Liver (tissue), 9 donors: ENCODE results near the gene GLIPR1L1. TPM values are rescaled to one million over a fixed set of nuclear protein-coding genes. Genes with fewer than 3 reads are reported as not detected.

Source experiments
- DNase-seq: peaks from one replicate; pipeline ENCODE4 v3.0.0-alpha.2; 2017; ENCODE audit warnings: low spot score
- H3K27ac ChIP-seq, 2 donors: one replicate each; pipeline ENCODE4 v1.7.0; 2013; ENCODE audit warnings: inconsistent platforms in 2 of 2, low read length in 2 of 2, control low read depth in 1 of 2, low read depth in 1 of 2, mild to moderate bottlenecking in 1 of 2
- H3K27me3 ChIP-seq, 4 donors: one replicate each; pipeline versions ENCODE4 v1.6.1 to v1.7.0; 2013; ENCODE audit warnings: low read length in 3 of 4, inconsistent platforms in 1 of 4, mild to moderate bottlenecking in 1 of 4, moderate library complexity in 1 of 4; ENCODE audit not compliant: control insufficient read depth in 4 of 4, insufficient read depth in 4 of 4
- H3K36me3 ChIP-seq, 4 donors: one replicate each; pipeline versions ENCODE4 v1.6.1 to v1.7.0; 2013; ENCODE audit warnings: low read length in 3 of 4, mild to moderate bottlenecking in 3 of 4, low read depth in 1 of 4, moderate library complexity in 1 of 4; ENCODE audit not compliant: control insufficient read depth in 4 of 4, insufficient read depth in 3 of 4
- H3K4me1 ChIP-seq, 4 donors: one replicate each; pipeline versions ENCODE4 v1.6.1 to v1.7.0; 2013; ENCODE audit warnings: low read length in 3 of 4, mild to moderate bottlenecking in 3 of 4, moderate library complexity in 1 of 4; ENCODE audit not compliant: control insufficient read depth in 4 of 4, insufficient read depth in 4 of 4
- H3K4me3 ChIP-seq, 3 donors: one replicate each; pipeline versions ENCODE4 v1.6.1 to v1.7.0; 2013; ENCODE audit warnings: low read length in 3 of 3, control low read depth in 1 of 3, low read depth in 1 of 3, mild to moderate bottlenecking in 1 of 3
- H3K9ac ChIP-seq, 2 donors: one replicate each; pipeline ENCODE4 v1.7.0; 2013; ENCODE audit warnings: low read length in 2 of 2, mild to moderate bottlenecking in 2 of 2, moderate library complexity in 2 of 2, control low read depth in 1 of 2, low read depth in 1 of 2
- H3K9me3 ChIP-seq, 4 donors: one replicate each; pipeline versions ENCODE4 v1.6.1 to v1.7.0; 2013; ENCODE audit warnings: low read length in 3 of 4; ENCODE audit not compliant: control insufficient read depth in 4 of 4
- ATF3 ChIP-seq: IDR thresholded peaks from 2 replicates; pipeline ENCODE4 v1.6.1; 2016; ENCODE audit warnings: antibody characterized with exemption
- EGR1 ChIP-seq, 2 donors: IDR thresholded peaks; 2 replicates each; pipeline ENCODE4 v1.6.1; 2016 to 2018; ENCODE audit warnings: antibody characterized with exemption in 2 of 2, low read depth in 2 of 2
- FOXA2 ChIP-seq: IDR thresholded peaks from 2 replicates; pipeline ENCODE4 v1.6.1; 2016; ENCODE audit warnings: antibody characterized with exemption
- GABPA ChIP-seq, 2 donors: IDR thresholded peaks in 1 of 2; conservative IDR thresholded peaks in 1 of 2; 2 replicates each; pipeline ENCODE4 v1.6.1; 2016; ENCODE audit warnings: antibody characterized with exemption in 2 of 2, mild to moderate bottlenecking in 1 of 2, moderate library complexity in 1 of 2
- HNF4A ChIP-seq, 2 donors: conservative IDR thresholded peaks; 2 replicates each; pipeline ENCODE4 v1.6.1; 2016; ENCODE audit warnings: antibody characterized with exemption in 2 of 2, mild to moderate bottlenecking in 2 of 2
- JUND ChIP-seq, 2 donors: IDR thresholded peaks; 2 replicates each; pipeline ENCODE4 v1.6.1; 2016; ENCODE audit warnings: antibody characterized with exemption in 2 of 2
- NR2F2 ChIP-seq: IDR thresholded peaks from 2 replicates; pipeline ENCODE4 v1.6.1; 2016; ENCODE audit warnings: antibody characterized with exemption
- RAD21 ChIP-seq, 2 donors: IDR thresholded peaks; 2 replicates each; pipeline ENCODE4 v1.6.1; 2016; ENCODE audit warnings: antibody characterized with exemption in 2 of 2, mild to moderate bottlenecking in 2 of 2
- REST ChIP-seq: IDR thresholded peaks from 2 replicates; pipeline ENCODE4 v1.6.1; 2016; ENCODE audit warnings: antibody characterized with exemption, mild to moderate bottlenecking
- ZBTB33 ChIP-seq: IDR thresholded peaks from 2 replicates; pipeline ENCODE4 v1.6.1; 2016; ENCODE audit warnings: antibody characterized with exemption
- WGBS: extraction: QIAGEN DNeasy Blood & Tissue Kit; methylation state at CpG from one replicate; pipeline ENCODE4 v1.1.7; 2013; 5-methylcytosine and 5-hydroxymethylcytosine counted together
- polyA plus RNA-seq, 2 donors: library from polyadenylated mRNA; stranded (reverse) in 1 of 2; unstranded in 1 of 2; fragments of 200-250 nt in 1 of 2; fragments of >200 nt in 1 of 2; fragmentation: Nextera tagmentation in 1 of 2; extraction: Ambion mirVana in 1 of 2; gene quantifications; one replicate each; pipeline versions ENCODE4 v1.2.1 to v1.2.3, GENCODE V29; 2013 to 2015
- total RNA-seq, 2 donors: library from RNA; depleted of rRNA; stranded (reverse); fragments of >200 nt; gene quantifications; one replicate each; pipeline ENCODE4 v1.2.3, GENCODE V29; 2014
- donor health status: healthy.
- donor health status: healthy.
- donor health status: healthy.
- donor health status: healthy.
- donor health status: healthy.

GLIPR1L1 gene
- total and polyA plus RNA-seq, 4 donors, result not detected

- no peaks in the 10 kb centered on the region for H3K9me3 ChIP-seq
- H3K9ac ChIP-seq, result no peak overlapping the region
- no peak overlapping the region for H3K27ac ChIP-seq
- H3K4me3 ChIP-seq, result no peak overlapping the region
- no peak for DNase-seq
- H3K27me3 ChIP-seq, result no peaks in the 10 kb centered on the region
- H3K4me1 ChIP-seq, result no peaks in the 10 kb centered on the region
- no peaks in the 10 kb centered on the region for H3K36me3 ChIP-seq
- TF ChIP-seq GABPA (IDR thresholded peaks at IDR 0.05 in 1 of 2, conservative IDR thresholded peaks at IDR 0.05 in 1 of 2), result no peak
- no peak for TF ChIP-seq HNF4A (conservative IDR thresholded peaks at IDR 0.05)
- TF ChIP-seq JUND (IDR thresholded peaks at IDR 0.05), result no peak
- TF ChIP-seq NR2F2, result no peak
- TF ChIP-seq REST, result no peak
- TF ChIP-seq EGR1 (IDR thresholded peaks at IDR 0.05; ENCODE audit: low read depth in 2 of 2), result no peak
- no peak for TF ChIP-seq ATF3
Observed at GRCh38 chr12:75315518-75315917, 19.0 kb upstream of the GLIPR1L1 start.

GRCh38 chr12:75317784-75318183 lies 16.7 kb upstream of the GLIPR1L1 start:
- 90% methylated on average over 3 of the region's 3 CpGs for WGBS
- Histone ChIP-seq H3K9me3 (no peaks in the 10 kb centered on the region), H3K27ac (no peak overlapping the region), H3K9ac (no peak overlapping the region), H3K4me1 (no peaks in the 10 kb centered on the region), H3K4me3 (no peak overlapping the region), H3K27me3 (no peaks in the 10 kb centered on the region), H3K36me3 (no peaks in the 10 kb centered on the region)
- TF ChIP-seq GABPA (IDR thresholded peaks at IDR 0.05 in 1 of 2, conservative IDR thresholded peaks at IDR 0.05 in 1 of 2), result no peak
- no peak for TF ChIP-seq JUND (IDR thresholded peaks at IDR 0.05)
- DNase-seq, result no peak

- no peaks in the 10 kb centered on the region for H3K4me1 ChIP-seq
- no peaks in the 10 kb centered on the region for H3K36me3 ChIP-seq
- TF ChIP-seq RAD21 (IDR thresholded peaks at IDR 0.05) (no peak), EGR1 (IDR thresholded peaks at IDR 0.05; ENCODE audit: low read depth in 2 of 2) (no peak), HNF4A (conservative IDR thresholded peaks at IDR 0.05) (no peak), ZBTB33 (no peak), FOXA2 (no peak)
- no peak for DNase-seq
- H3K4me3 ChIP-seq, result no peak overlapping the region
- no peaks in the 10 kb centered on the region for H3K9me3 ChIP-seq
- no peak overlapping the region for H3K27ac ChIP-seq
- WGBS, result 0% methylated on average over 1 of the region's 1 CpG
- no peaks in the 10 kb centered on the region for H3K27me3 ChIP-seq
- no peak overlapping the region for H3K9ac ChIP-seq
Observed at GRCh38 chr12:75322464-75322863, 12.0 kb upstream of the GLIPR1L1 start.
